GM12878 (cell line): ENCODE data around the gene SLC35E2B. TPM values are rescaled to one million over a fixed set of nuclear protein-coding genes. Genes with fewer than 3 reads are reported as not detected.

ENCODE experiments used
- ATAC-seq: fragments of 200-7000 bp; cut with Tn5 transposase; 3 replicates; pipeline ENCODE4 v1.9.1; 2020; ENCODE audit warnings: mild to moderate bottlenecking, moderate library complexity
- BruUV-seq: library from RNA; stranded (reverse); fragments of 400-500 nt; replicated peaks from 2 replicates; lab custom pipeline; 2021; lab: Mats Ljungman, UMichigan
- CTCF ChIA-PET: fragments of 300-600 bp; sonication (Branson Sonifier 250); formaldehyde crosslinking; extraction: SDS; loops from one replicate; lab custom pipeline; 2021; ENCODE audit warnings: inconsistent platforms; lab: Yijun Ruan, JAX
- POLR2A ChIA-PET: fragments of 350-600 bp; formaldehyde crosslinking; extraction: SDS; loops from one replicate; lab custom pipeline; 2021; ENCODE audit warnings: inconsistent platforms; lab: Charles Lee
- RAD21 ChIA-PET: fragments of 300-600 bp; sonication (Branson Sonifier 250); formaldehyde crosslinking; loops from one replicate; lab custom pipeline; 2023; ENCODE audit warnings: antibody characterized with exemption; ENCODE audit not compliant: unreplicated experiment; lab: Charles Lee
- SMC1A ChIA-PET: fragments of 300-600 bp; sonication (Branson Sonifier 250); formaldehyde crosslinking; loops from one replicate; lab custom pipeline; 2023; ENCODE audit not compliant: unreplicated experiment, uncharacterized antibody; lab: Charles Lee
- DNase-seq: peaks from one replicate; pipeline ENCODE4 v3.0.0-alpha.2; 2011; ENCODE audit warnings: low read depth, low spot score
- FAIRE-seq: peaks from 3 replicates; lab custom pipeline; 2011; peaks lifted over from hg19 to GRCh38; lab: Jason Lieb, UNC
- H2AFZ ChIP-seq: 2 replicates; pipeline ENCODE4 v1.6.0; 2011; ENCODE audit warnings: low read depth, low read length, control low read depth; ENCODE audit not compliant: control insufficient read depth
- H3K27ac ChIP-seq: 2 replicates; pipeline ENCODE4 v1.5.1; 2011; ENCODE audit warnings: control low read depth; ENCODE audit not compliant: control insufficient read depth, insufficient read depth
- H3K27me3 ChIP-seq, 2 experiments: replicated peaks in 1 of 2; 2 replicates each; pipeline versions ENCODE4 v1.6.0 to v1.6.1; 2011; ENCODE audit warnings: low read length in 1 of 2; ENCODE audit not compliant: control insufficient read depth in 2 of 2, insufficient read depth in 2 of 2
- H3K36me3 ChIP-seq, 2 experiments: 2 replicates each; pipeline ENCODE4 v1.5.1; 2011; ENCODE audit warnings: low read length in 1 of 2; ENCODE audit not compliant: control insufficient read depth in 2 of 2, insufficient read depth in 2 of 2
- H3K4me1 ChIP-seq: 2 replicates; pipeline ENCODE4 v1.6.1; 2011; ENCODE audit warnings: mild to moderate bottlenecking, low read length, moderate library complexity, mixed read lengths; ENCODE audit not compliant: control insufficient read depth, insufficient read depth
- H3K4me2 ChIP-seq: 2 replicates; pipeline ENCODE4 v1.6.0; 2011; ENCODE audit warnings: control low read depth; ENCODE audit not compliant: control insufficient read depth, insufficient read depth
- H3K4me3 ChIP-seq: fragments of 200-600 bp; sonication (generic); 2 replicates; pipeline ENCODE4 v1.5.1; 2016
- H3K79me2 ChIP-seq: 2 replicates; pipeline ENCODE4 v1.6.0; 2011; ENCODE audit warnings: low read length; ENCODE audit not compliant: control insufficient read depth, insufficient read depth
- H3K9ac ChIP-seq: 2 replicates; pipeline ENCODE4 v1.8.0; 2011; ENCODE audit warnings: low read length, control low read depth, mixed read lengths; ENCODE audit not compliant: control insufficient read depth, insufficient read depth
- H3K9me3 ChIP-seq: replicated peaks from 3 replicates; pipeline ENCODE4 v1.5.1; 2011; ENCODE audit warnings: mild to moderate bottlenecking, low read length; ENCODE audit not compliant: control insufficient read depth, insufficient read depth
- H4K20me1 ChIP-seq: 2 replicates; pipeline ENCODE4 v1.6.0; 2011; ENCODE audit not compliant: control insufficient read depth, insufficient read depth
- ATF2 ChIP-seq: IDR thresholded peaks from 2 replicates; pipeline ENCODE4 v1.6.1; 2012; ENCODE audit warnings: low read length, inconsistent platforms
- BCLAF1 ChIP-seq: fragments of 450-650 bp; IDR thresholded peaks from 2 replicates; pipeline ENCODE4 v1.6.1; 2017; ENCODE audit warnings: antibody characterized with exemption, mild to moderate bottlenecking, moderate library complexity
- CHD2 ChIP-seq: IDR thresholded peaks from 2 replicates; pipeline ENCODE4 v1.6.1; 2011; ENCODE audit warnings: low read depth, low read length, improper control_type of control experiment, borderline replicate concordance
- ETV6 ChIP-seq, 2 experiments: fragments of 450-650 bp in 1 of 2; IDR thresholded peaks in 1 of 2; conservative IDR thresholded peaks in 1 of 2; 2 replicates each; pipeline ENCODE4 v1.6.1; 2014; ENCODE audit warnings: antibody characterized with exemption in 1 of 2, borderline replicate concordance in 1 of 2, low read depth in 1 of 2, mild to moderate bottlenecking in 1 of 2, moderate library complexity in 1 of 2
- JUND ChIP-seq: IDR thresholded peaks from 2 replicates; pipeline ENCODE4 v1.6.1; 2012; ENCODE audit warnings: low read depth, mild to moderate bottlenecking, low read length, improper control_type of control experiment, moderate library complexity
- KAT2A ChIP-seq: conservative IDR thresholded peaks from 2 replicates; pipeline ENCODE4 v1.6.1; 2011; ENCODE audit warnings: low read depth, low read length; ENCODE audit not compliant: control insufficient read depth
- LARP7 ChIP-seq: fragments of 450-650 bp; IDR thresholded peaks from 2 replicates; pipeline ENCODE4 v1.6.1; 2017; ENCODE audit warnings: mild to moderate bottlenecking
- MEF2B ChIP-seq: fragments of 450-650 bp; IDR thresholded peaks from 2 replicates; pipeline ENCODE4 v1.6.1; 2018; ENCODE audit warnings: mild to moderate bottlenecking, moderate library complexity; ENCODE audit not compliant: partially characterized antibody, poor library complexity, severe bottlenecking
- MTA3 ChIP-seq: IDR thresholded peaks from 2 replicates; pipeline ENCODE4 v1.6.1; 2012; ENCODE audit warnings: low read length, inconsistent platforms, borderline replicate concordance
- NBN ChIP-seq: fragments of 450-650 bp; IDR thresholded peaks from 2 replicates; pipeline ENCODE4 v1.6.1; 2016
- POLR2A ChIP-seq: IDR thresholded peaks from 2 replicates; pipeline ENCODE4 v1.6.1; 2011; ENCODE audit warnings: low read depth, mild to moderate bottlenecking, low read length
- RCOR1 ChIP-seq: conservative IDR thresholded peaks from 2 replicates; pipeline ENCODE4 v1.6.1; 2012; ENCODE audit warnings: low read depth, low read length, improper control_type of control experiment
- RFX5 ChIP-seq: IDR thresholded peaks from 2 replicates; pipeline ENCODE4 v1.6.1; 2011; ENCODE audit warnings: low read depth, low read length, improper control_type of control experiment
- SIN3A ChIP-seq: IDR thresholded peaks from 2 replicates; pipeline ENCODE4 v1.6.1; 2012; ENCODE audit warnings: low read depth, low read length, improper control_type of control experiment
- SREBF1 ChIP-seq: IDR thresholded peaks from 2 replicates; pipeline ENCODE4 v1.6.1; 2012; ENCODE audit warnings: mild to moderate bottlenecking, low read length
- TCF3 ChIP-seq: IDR thresholded peaks from 2 replicates; pipeline ENCODE4 v1.6.1; 2012; ENCODE audit warnings: low read depth, mild to moderate bottlenecking, low read length, borderline replicate concordance; ENCODE audit not compliant: insufficient read depth
- YBX1 ChIP-seq: fragments of 450-650 bp; IDR thresholded peaks from 2 replicates; pipeline ENCODE4 v1.6.1; 2016; ENCODE audit warnings: antibody characterized with exemption
- WGBS: methylation state at CpG from one replicate; pipeline ENCODE4 v1.1.6; 2016; ENCODE audit warnings: low lambda C conversion rate; ENCODE audit not compliant: insufficient replicate concordance, insufficient coverage; ENCODE audit errors: missing lambda C conversion rate; 5-methylcytosine and 5-hydroxymethylcytosine counted together
- in situ Hi-C: fragments of 300-500 bp; cut with MboI; formaldehyde crosslinking; loops from 9 replicates; pipeline ENCODE4 v1.14.3; 2018; ENCODE audit warnings: mixed read lengths
- intact Hi-C: fragments of 100-400 bp; cut with micrococcal nuclease; formaldehyde crosslinking; loops from one replicate; pipeline ENCODE4 v1.14.2; 2022; ENCODE audit not compliant: unreplicated experiment
- polyA plus RNA-seq, 11 experiments: library from polyadenylated mRNA; depleted of rRNA in 4 of 11; unstranded in 6 of 11; stranded (reverse) in 5 of 11; fragments of >200 nt; fragmentation: Nextera tagmentation in 4 of 11; fragmentation: Illumina TruSeq in 1 of 11; extraction: Ambion mirVana in 4 of 11; extraction: Trizol in 1 of 11; gene quantifications; 1 replicate in 1 of 11; 2 replicates in 10 of 11; pipeline versions ENCODE4 v1.2.1 to v1.2.3, GENCODE V29; 2011 to 2016; ENCODE audit warnings: inconsistent platforms in 2 of 11, missing spikeins in 2 of 11, low read depth in 1 of 11
- total RNA-seq, 4 experiments: library from RNA; depleted of rRNA in 3 of 4; stranded (reverse); fragments of >200 nt in 3 of 4; fragmentation: Illumina TruSeq in 1 of 4; extraction: Trizol in 1 of 4; gene quantifications; 2 replicates each; pipeline versions ENCODE4 v1.2.1 to v1.2.3, GENCODE V29; 2013 to 2021

Gene SLC35E2B
- total and polyA plus RNA-seq, 10 of the 15 experiments (the other 5 are each of a cell fraction or from before 2014, with no cell fraction given), result 2.6 to 36.7 (median 18.6) TPM

- no peak for FAIRE-seq
- BruUV-seq, result no TSS peak
- Histone ChIP-seq H4K20me1 (no peaks in the 10 kb centered on the region), H3K4me1 (no peaks in the 10 kb centered on the region), H3K36me3 (no peaks in the 10 kb centered on the region), H2AFZ (no peak overlapping the region), H3K9me3 (no peaks in the 10 kb centered on the region), H3K4me3 (no peak overlapping the region), H3K27ac (no peak overlapping the region), H3K27me3 (no peaks in the 10 kb centered on the region), H3K79me2 (no peaks in the 10 kb centered on the region), H3K9ac (no peak overlapping the region), H3K4me2 (no peak overlapping the region)
- in situ Hi-C loops (no loop called here), intact Hi-C loops (no loop called here)
- TF ChIP-seq TCF3 (no peak), RFX5 (no peak), POLR2A (no peak), LARP7 (no peak), RCOR1 (no peak), MTA3 (no peak), ATF2 (no peak), BCLAF1 (no peak), JUND (no peak), SREBF1 (no peak), ETV6 (conservative IDR thresholded peaks at IDR 0.05 in 1 of 2, IDR thresholded peaks at IDR 0.05 in 1 of 2; ENCODE audit: borderline replicate concordance in 1 of 2, low read depth in 1 of 2) (no peak), KAT2A (no peak), MEF2B (no peak), YBX1 (no peak), CHD2 (no peak), NBN (no peak), SIN3A (no peak)
- ChIA-PET CTCF (interaction anchor here (1.0 kb wide), 1 partner anchor 9 kb away, joined by 5 read pairs; the partner anchor contains the start of gene MIB2), SMC1A (no interaction called here), POLR2A (no interaction called here), RAD21 (no interaction called here)
- no peak for ATAC-seq
- no peak for DNase-seq
- 88% methylated on average over 33 of the region's 51 CpGs for WGBS
These were observed 68.8 kb downstream of the SLC35E2B start for GRCh38 chr1:1623631-1624442.
